ENCODE data around the gene NAALADL2. TPM values are rescaled to one million over a fixed set of nuclear protein-coding genes. Genes with fewer than 3 reads are reported as not detected.

Gene NAALADL2
- total RNA-seq, 1 experiment from 2014 or later = 1.6 TPM

GRCh38 chr3:175258763-175259162, 399.6 kb downstream of the NAALADL2 start:
- DNase-seq = no peak
- H3K4me1 ChIP-seq (ENCODE audit: insufficient read depth, low read length) = no peaks in the 10 kb centered on the region
- no peaks in the 10 kb centered on the region for H4K20me1 ChIP-seq (ENCODE audit: control insufficient read depth, insufficient read depth, insufficient read length)
- H2BK15ac ChIP-seq (ENCODE audit: low read depth, low read length) = no peak overlapping the region
- H3K36me3 Mint-ChIP-seq (ENCODE audit: insufficient read depth in 1 of 3, low read depth in 3 of 3) = no peaks in the 10 kb centered on the region
- H3K9ac ChIP-seq (ENCODE audit: extremely low read depth, insufficient read length, low read length) = no peak overlapping the region
- no peaks in the 10 kb centered on the region for H3K27me3 Mint-ChIP-seq (ENCODE audit: low read depth)
- no peak overlapping the region for H4K91ac ChIP-seq (ENCODE audit: insufficient read length, low read depth, low read length)
- H3K4ac ChIP-seq (ENCODE audit: low read depth, low read length) = no peak overlapping the region
- no peak overlapping the region for H2BK5ac ChIP-seq (ENCODE audit: insufficient read length, low read length)
- no peaks in the 10 kb centered on the region for H3K9me3 Mint-ChIP-seq
- no peaks in the 10 kb centered on the region for H3K23me2 ChIP-seq (ENCODE audit: insufficient read length, low read depth, low read length, poor library complexity, severe bottlenecking)
- H3K79me1 ChIP-seq (ENCODE audit: insufficient read depth, low read depth, low read length, poor library complexity, severe bottlenecking) = no peaks in the 10 kb centered on the region
- no peak overlapping the region for H3K23ac ChIP-seq (ENCODE audit: insufficient read length, low read depth, low read length)
- no peak overlapping the region for H3K4me2 ChIP-seq (ENCODE audit: insufficient read depth, insufficient read length, low read length)
- no peak overlapping the region for H3T11ph ChIP-seq (ENCODE audit: low read length)
- H4K8ac ChIP-seq (replicated peaks; ENCODE audit: insufficient read length, low read depth, low read length) = no peak overlapping the region
- H3K18ac ChIP-seq (ENCODE audit: insufficient read length, low read depth, low read length) = no peak overlapping the region
- H4K5ac ChIP-seq (ENCODE audit: insufficient read length, low read depth, low read length) = no peak overlapping the region
- H3K79me2 ChIP-seq (ENCODE audit: insufficient read depth, low read length) = no peaks in the 10 kb centered on the region
- no peak overlapping the region for H3K14ac ChIP-seq (ENCODE audit: insufficient read depth, low read length)
- WGBS (ENCODE audit: extremely low coverage, insufficient read length, low lambda C conversion rate) = no CpG with 5 or more reads among the region's 4 CpGs
- no peak overlapping the region for H2BK120ac ChIP-seq (ENCODE audit: low read depth, low read length, poor library complexity, severe bottlenecking)
- no peaks in the 10 kb centered on the region for H3K9me3 ChIP-seq (ENCODE audit: control insufficient read depth, low read depth, low read length)
- H2AFZ ChIP-seq (ENCODE audit: low read length) = no peak overlapping the region
- no peak overlapping the region for H3K27ac ChIP-seq (ENCODE audit: insufficient read length, low read depth, low read length)
- H2AK5ac ChIP-seq (ENCODE audit: insufficient read length, low read length) = no peak overlapping the region
- no peak for TF ChIP-seq CTCF (conservative IDR thresholded peaks at IDR 0.05)
- no peak overlapping the region for H3K4me3 Mint-ChIP-seq
- H3K27me3 ChIP-seq (ENCODE audit: insufficient read depth, low read length) = no peaks in the 10 kb centered on the region
- H2BK12ac ChIP-seq (ENCODE audit: insufficient read length, low read depth, low read length) = no peak overlapping the region
- no peak overlapping the region for H3K56ac ChIP-seq (ENCODE audit: insufficient read length, low read depth, low read length)
- H3K27ac Mint-ChIP-seq = no peak overlapping the region
- H2BK20ac ChIP-seq (ENCODE audit: low read depth, low read length, poor library complexity, severe bottlenecking) = no peak overlapping the region
- no peaks in the 10 kb centered on the region; a peak in 1 of 4 replicates for H3K4me1 Mint-ChIP-seq

All from H9 (cell line).